BE2C (cell line): ENCODE measurements around the gene ACSS1.

ENCODE experiments used
- DNase-seq: peaks from one replicate; pipeline ENCODE4 v3.0.0-alpha.2; 2020
- H3K27me3 ChIP-seq: fragments of 250-450 bp; sonication (Bioruptor Pico); 2 replicates; pipeline ENCODE4 v1.5.1; 2020; ENCODE audit warnings: mild to moderate bottlenecking
- H3K36me3 ChIP-seq: fragments of 250-450 bp; sonication (Bioruptor Pico); 2 replicates; pipeline ENCODE4 v1.5.1; 2020; ENCODE audit warnings: mild to moderate bottlenecking
- H3K4me1 ChIP-seq: fragments of 250-450 bp; sonication (Bioruptor Pico); 2 replicates; pipeline ENCODE4 v1.5.1; 2020
- H3K4me3 ChIP-seq: 2 replicates; pipeline ENCODE4 v1.5.1; 2011; ENCODE audit warnings: low read depth, low read length
- H3K9me3 ChIP-seq: fragments of 250-450 bp; sonication (Bioruptor Pico); 2 replicates; pipeline ENCODE4 v1.5.1; 2020
- TF ChIP-seq, protein P1 (sequence below): IDR thresholded peaks from 2 replicates; pipeline ENCODE4 v1.5.1; 2012; ENCODE audit warnings: mild to moderate bottlenecking, low read depth, low read length

The ACSS1 gene

DNA sequence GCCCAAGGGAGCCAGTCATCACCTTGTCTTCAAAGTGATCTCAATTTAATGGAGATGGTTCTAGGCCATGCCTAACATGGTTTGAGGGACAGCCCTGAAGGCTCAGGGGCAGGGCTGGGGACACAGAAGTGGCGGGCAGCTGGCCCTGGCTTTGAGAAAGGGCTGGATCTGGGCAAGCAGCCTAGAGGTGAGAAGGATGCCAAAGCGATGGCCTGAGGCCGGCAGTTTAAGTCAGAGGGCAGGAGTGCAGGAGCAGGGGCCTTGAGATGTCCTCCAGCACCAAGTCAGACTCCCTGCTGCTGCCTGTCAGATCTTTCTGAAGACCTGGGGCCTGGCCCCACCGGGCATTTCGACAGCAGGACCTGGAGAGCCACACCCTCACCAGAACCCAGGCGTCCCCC, 37.0 kb downstream of the ACSS1 start:
- DNase-seq, result no peak
- H3K36me3 ChIP-seq, result no peaks in the 10 kb centered on the region
- TF ChIP-seq, protein P1, sequence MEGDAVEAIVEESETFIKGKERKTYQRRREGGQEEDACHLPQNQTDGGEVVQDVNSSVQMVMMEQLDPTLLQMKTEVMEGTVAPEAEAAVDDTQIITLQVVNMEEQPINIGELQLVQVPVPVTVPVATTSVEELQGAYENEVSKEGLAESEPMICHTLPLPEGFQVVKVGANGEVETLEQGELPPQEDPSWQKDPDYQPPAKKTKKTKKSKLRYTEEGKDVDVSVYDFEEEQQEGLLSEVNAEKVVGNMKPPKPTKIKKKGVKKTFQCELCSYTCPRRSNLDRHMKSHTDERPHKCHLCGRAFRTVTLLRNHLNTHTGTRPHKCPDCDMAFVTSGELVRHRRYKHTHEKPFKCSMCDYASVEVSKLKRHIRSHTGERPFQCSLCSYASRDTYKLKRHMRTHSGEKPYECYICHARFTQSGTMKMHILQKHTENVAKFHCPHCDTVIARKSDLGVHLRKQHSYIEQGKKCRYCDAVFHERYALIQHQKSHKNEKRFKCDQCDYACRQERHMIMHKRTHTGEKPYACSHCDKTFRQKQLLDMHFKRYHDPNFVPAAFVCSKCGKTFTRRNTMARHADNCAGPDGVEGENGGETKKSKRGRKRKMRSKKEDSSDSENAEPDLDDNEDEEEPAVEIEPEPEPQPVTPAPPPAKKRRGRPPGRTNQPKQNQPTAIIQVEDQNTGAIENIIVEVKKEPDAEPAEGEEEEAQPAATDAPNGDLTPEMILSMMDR, result no peak

DNA sequence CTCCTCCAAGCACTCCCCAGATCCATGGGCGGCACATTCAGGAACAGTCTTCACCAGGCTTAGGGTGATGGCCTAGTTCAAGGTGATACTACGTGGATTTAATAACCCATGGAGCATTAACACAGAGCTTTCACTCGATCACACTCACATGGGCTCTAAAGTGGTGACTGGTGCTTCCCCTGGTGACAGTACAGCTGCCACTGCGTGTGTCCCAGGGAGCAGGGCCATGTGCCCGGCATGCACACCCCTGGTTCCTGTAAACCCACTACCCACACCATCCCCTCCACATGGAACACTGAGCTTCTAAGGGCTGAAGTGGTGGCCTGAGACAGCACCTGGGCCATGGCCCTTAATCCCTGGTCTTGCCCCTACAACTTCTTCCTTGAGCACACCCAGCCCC, 37.6 kb downstream of the ACSS1 start:
- no peak for DNase-seq
- no peak overlapping the region for H3K4me3 ChIP-seq
- H3K4me1 ChIP-seq, result no peaks in the 10 kb centered on the region
- no peaks in the 10 kb centered on the region for H3K9me3 ChIP-seq
- TF ChIP-seq, protein P1, result no peak
- no peaks in the 10 kb centered on the region for H3K36me3 ChIP-seq
- no peaks in the 10 kb centered on the region for H3K27me3 ChIP-seq

More for the DNA sequence above, 37.0 kb downstream of the ACSS1 start:
- H3K4me3 ChIP-seq, result no peak overlapping the region
- H3K9me3 ChIP-seq, result no peaks in the 10 kb centered on the region
- no peaks in the 10 kb centered on the region for H3K4me1 ChIP-seq
- no peaks in the 10 kb centered on the region for H3K27me3 ChIP-seq

DNA sequence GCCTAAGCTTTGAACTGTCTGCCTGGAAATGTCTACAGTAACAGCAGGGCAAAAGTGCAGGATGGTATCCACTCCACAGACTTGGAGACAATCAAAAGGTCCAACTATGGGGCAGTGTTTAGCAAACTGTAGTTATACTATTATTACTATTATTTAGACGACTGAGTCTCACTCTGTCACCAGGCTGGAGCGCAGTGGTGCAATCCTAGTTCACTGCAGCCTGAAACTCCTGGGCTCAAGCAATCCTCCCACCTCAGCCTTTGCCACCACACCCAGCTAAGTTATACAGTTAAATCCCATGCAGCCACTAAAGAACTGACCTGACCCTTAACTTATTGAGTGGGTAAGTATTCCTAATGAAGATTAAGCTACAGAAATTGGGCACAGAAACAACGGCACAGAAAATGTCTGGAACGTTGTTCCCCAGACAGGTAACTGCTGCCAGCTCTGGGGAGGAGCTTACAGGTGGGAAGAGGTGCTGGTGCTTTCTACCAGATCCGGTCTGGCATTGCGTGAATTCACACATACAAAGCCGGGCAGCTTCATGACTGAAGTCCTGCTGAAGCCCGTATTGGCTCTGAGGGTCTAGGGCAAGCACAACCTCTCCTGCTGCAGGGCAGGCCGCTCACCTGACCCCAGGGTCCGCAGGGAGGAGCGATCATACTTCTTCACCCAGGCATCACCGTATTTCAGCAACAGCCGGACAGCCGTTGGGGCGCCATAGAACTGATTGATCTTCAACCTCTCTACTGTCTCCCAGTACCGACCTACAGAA, 38.4 kb downstream of the ACSS1 start:
- TF ChIP-seq, protein P1, result no peak
- H3K4me1 ChIP-seq, result no peaks in the 10 kb centered on the region
- no peaks in the 10 kb centered on the region for H3K36me3 ChIP-seq
- H3K4me3 ChIP-seq, result no peak overlapping the region
- no peak for DNase-seq
- no peaks in the 10 kb centered on the region for H3K27me3 ChIP-seq
- no peaks in the 10 kb centered on the region for H3K9me3 ChIP-seq

DNA sequence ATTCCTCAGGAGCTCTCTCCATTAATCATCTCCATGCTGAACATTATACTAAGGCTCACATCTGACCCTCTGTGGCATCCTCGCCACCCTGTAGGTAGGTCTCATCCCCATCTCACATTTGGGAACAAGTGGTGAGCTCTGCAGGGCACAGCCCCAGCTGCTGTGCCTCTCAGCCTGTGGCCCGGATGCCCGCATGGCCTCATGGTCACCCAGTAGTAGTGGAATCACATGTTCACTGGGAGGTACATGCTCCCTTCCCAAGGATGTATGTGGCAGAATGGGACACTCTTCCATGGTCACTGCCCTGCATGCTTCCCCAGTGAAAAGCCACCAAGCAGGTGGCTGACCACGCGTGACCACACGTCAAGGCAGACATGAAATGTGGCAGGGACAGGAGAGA, 39.1 kb downstream of the ACSS1 start:
- TF ChIP-seq, protein P1, result no peak

DNA sequence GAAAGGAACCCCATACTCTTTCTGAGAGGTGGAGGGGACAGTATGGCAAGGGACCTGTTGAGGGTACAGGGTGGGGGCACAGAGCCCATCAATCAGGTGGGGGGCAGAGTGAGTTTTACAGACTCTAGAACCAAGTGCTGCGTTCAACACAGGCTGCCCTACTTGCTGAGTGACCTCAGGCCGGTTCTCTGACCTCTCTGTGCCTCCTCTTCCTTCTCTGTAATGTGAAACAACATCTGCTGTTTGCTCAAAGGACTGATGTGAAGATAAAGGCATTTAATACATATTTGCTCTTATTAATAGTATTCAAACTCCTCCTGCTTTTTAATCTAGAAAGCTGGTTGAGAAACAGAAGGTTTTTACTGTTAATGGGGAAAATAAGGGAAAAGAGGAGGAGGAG, 39.5 kb downstream of the ACSS1 start:
- H3K36me3 ChIP-seq, result no peaks in the 10 kb centered on the region
- TF ChIP-seq, protein P1, result no peak
- no peaks in the 10 kb centered on the region for H3K27me3 ChIP-seq
- H3K9me3 ChIP-seq, result no peaks in the 10 kb centered on the region
- DNase-seq, result no peak
- H3K4me1 ChIP-seq, result no peaks in the 10 kb centered on the region
- H3K4me3 ChIP-seq, result no peak overlapping the region

More for the DNA sequence above, 39.1 kb downstream of the ACSS1 start:
- DNase-seq, result no peak
- Histone ChIP-seq H3K4me1 (no peaks in the 10 kb centered on the region), H3K4me3 (no peak overlapping the region), H3K27me3 (no peaks in the 10 kb centered on the region), H3K36me3 (no peaks in the 10 kb centered on the region), H3K9me3 (no peaks in the 10 kb centered on the region)

DNA sequence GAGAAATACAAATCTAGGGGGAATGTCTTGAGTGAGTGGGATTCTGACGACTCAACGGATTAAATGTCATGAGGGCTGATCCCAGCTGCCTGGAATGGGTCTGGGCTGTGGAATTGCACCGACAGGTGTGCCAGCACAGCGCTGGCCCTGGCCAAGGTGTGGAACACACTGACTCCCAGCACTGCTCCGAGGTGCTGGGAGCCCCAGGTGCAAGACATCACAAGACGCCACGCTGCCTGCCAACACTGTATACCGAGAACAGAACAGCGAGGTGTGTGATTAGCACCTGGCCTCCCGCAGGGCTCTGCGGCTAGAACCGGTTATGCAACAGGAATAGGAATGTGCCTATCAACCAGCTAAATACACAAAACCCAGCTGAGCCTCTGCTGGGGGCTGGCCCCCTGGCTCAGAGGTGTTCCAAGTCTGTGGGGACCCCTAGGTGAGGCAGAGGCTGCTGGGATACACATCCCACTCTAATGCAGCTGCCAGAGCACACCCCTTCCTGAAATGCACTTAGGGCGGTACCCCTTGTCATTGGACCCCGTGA, 40.6 kb downstream of the ACSS1 start:
- H3K4me3 ChIP-seq, result no peak overlapping the region
- DNase-seq, result no peak
- no peaks in the 10 kb centered on the region for H3K27me3 ChIP-seq
- H3K4me1 ChIP-seq, result no peaks in the 10 kb centered on the region
- H3K36me3 ChIP-seq, result no peaks in the 10 kb centered on the region
- TF ChIP-seq, protein P1, result no peak
- H3K9me3 ChIP-seq, result no peaks in the 10 kb centered on the region
